Measurements from ENCODE around the gene KCTD14.

DNA sequence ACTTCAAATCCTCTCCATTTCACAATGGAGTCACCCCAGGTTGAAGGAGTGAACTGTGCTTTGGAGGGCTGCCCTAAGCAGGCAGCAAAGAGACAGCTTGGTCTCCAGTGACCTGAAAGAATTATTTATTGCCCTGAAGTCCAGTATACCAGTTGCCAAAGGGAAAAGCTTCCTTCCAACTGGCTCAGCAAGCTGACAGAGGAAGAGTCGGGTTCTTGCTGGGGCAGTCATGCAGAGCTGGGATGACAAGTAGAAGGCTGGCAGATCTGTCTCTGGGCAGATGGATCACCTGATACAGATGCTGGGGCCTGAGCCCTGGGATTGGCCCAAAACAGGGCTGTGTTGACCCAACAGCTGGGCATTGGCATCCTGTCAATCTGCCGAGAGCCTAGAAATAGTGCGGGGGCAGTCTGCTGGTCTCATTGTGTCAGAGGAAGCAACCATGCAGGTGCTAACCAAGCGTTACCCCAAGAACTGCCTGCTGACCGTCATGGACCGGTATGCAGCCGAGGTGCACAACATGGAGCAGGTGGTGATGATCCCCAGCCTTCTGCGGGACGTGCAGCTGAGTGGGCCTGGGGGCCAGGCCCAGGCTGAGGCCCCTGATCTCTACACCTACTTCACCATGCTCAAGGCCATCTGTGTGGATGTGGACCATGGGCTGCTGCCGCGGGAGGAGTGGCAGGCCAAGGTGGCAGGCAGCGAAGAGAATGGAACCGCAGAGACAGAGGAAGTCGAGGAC, 40.5 kb upstream of the KCTD14 start, which contains the start of gene THRSP:
- TF ChIP-seq POLR2AphosphoS5 (IDR thresholded peaks at IDR 0.05; ENCODE audit: low read depth, low read length) (no peak), SIN3A (IDR thresholded peaks at IDR 0.05; ENCODE audit: borderline replicate concordance, insufficient read depth, low read length) (no peak), TAF1 (IDR thresholded peaks at IDR 0.05; ENCODE audit: borderline replicate concordance, insufficient read depth, low read length) (no peak)
- TF ChIP-seq, protein P1, sequence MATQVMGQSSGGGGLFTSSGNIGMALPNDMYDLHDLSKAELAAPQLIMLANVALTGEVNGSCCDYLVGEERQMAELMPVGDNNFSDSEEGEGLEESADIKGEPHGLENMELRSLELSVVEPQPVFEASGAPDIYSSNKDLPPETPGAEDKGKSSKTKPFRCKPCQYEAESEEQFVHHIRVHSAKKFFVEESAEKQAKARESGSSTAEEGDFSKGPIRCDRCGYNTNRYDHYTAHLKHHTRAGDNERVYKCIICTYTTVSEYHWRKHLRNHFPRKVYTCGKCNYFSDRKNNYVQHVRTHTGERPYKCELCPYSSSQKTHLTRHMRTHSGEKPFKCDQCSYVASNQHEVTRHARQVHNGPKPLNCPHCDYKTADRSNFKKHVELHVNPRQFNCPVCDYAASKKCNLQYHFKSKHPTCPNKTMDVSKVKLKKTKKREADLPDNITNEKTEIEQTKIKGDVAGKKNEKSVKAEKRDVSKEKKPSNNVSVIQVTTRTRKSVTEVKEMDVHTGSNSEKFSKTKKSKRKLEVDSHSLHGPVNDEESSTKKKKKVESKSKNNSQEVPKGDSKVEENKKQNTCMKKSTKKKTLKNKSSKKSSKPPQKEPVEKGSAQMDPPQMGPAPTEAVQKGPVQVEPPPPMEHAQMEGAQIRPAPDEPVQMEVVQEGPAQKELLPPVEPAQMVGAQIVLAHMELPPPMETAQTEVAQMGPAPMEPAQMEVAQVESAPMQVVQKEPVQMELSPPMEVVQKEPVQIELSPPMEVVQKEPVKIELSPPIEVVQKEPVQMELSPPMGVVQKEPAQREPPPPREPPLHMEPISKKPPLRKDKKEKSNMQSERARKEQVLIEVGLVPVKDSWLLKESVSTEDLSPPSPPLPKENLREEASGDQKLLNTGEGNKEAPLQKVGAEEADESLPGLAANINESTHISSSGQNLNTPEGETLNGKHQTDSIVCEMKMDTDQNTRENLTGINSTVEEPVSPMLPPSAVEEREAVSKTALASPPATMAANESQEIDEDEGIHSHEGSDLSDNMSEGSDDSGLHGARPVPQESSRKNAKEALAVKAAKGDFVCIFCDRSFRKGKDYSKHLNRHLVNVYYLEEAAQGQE (IDR thresholded peaks at IDR 0.05; ENCODE audit: insufficient read depth in 1 of 2, low read depth in 2 of 2, low read length in 2 of 2): no peak
